Endothelial cell of umbilical vein (primary cell): ENCODE results near the gene ENDOG. TPM values are rescaled to one million over a fixed set of nuclear protein-coding genes. Genes with fewer than 3 reads are reported as not detected.

Experiments
- BruUV-seq: library from RNA; stranded (reverse); fragments of 400-500 nt; replicated peaks from 2 replicates; lab custom pipeline; 2021; lab: Mats Ljungman, UMichigan
- CTCF ChIA-PET: fragments of 300-600, 350-600 bp; sonication (Branson Sonifier 250); formaldehyde crosslinking; loops from one replicate; lab custom pipeline; 2021; ENCODE audit warnings: antibody characterized with exemption, inconsistent platforms; lab: Charles Lee
- POLR2A ChIA-PET: fragments of 300-600, 350-600 bp; sonication (Branson Sonifier 250); formaldehyde crosslinking; loops from one replicate; lab custom pipeline; 2021; ENCODE audit warnings: antibody characterized with exemption, inconsistent platforms; lab: Charles Lee
- DNase-seq: peaks from one replicate; pipeline ENCODE4 v3.0.0-alpha.2; 2011; ENCODE audit warnings: low read depth, low spot score
- FAIRE-seq: peaks from 2 replicates; lab custom pipeline; 2011; peaks lifted over from hg19 to GRCh38; lab: Jason Lieb, UNC
- H2AFZ ChIP-seq: 2 replicates; pipeline ENCODE4 v1.6.0; 2012; ENCODE audit warnings: low read depth, low read length, control low read depth, inconsistent platforms
- H3K27ac ChIP-seq: 2 replicates; pipeline ENCODE4 v1.5.1; 2011; ENCODE audit warnings: low read depth, mild to moderate bottlenecking, control low read depth, low read length, moderate library complexity; ENCODE audit not compliant: insufficient read depth
- H3K27me3 ChIP-seq, 2 experiments: 2 replicates each; pipeline versions ENCODE4 v1.6.0 to v1.6.1; 2011; ENCODE audit warnings: low read length in 2 of 2, mixed read lengths in 1 of 2; ENCODE audit not compliant: control insufficient read depth in 2 of 2, insufficient read depth in 2 of 2
- H3K36me3 ChIP-seq, 2 experiments: 2 replicates in 1 of 2; 3 replicates in 1 of 2; pipeline ENCODE4 v1.5.1; 2011; ENCODE audit warnings: low read length in 2 of 2, mild to moderate bottlenecking in 1 of 2, moderate library complexity in 1 of 2; ENCODE audit not compliant: control insufficient read depth in 2 of 2, insufficient read depth in 2 of 2; ENCODE audit errors: extremely low read depth in 1 of 2
- H3K4me1 ChIP-seq: 3 replicates; pipeline ENCODE4 v1.5.1; 2011; ENCODE audit warnings: mild to moderate bottlenecking, low read length; ENCODE audit not compliant: control insufficient read depth, insufficient read depth; ENCODE audit errors: extremely low read depth
- H3K4me2 ChIP-seq: 2 replicates; pipeline ENCODE4 v1.6.1; 2011; ENCODE audit warnings: low read length, control low read depth, mixed read lengths; ENCODE audit not compliant: insufficient read depth
- H3K4me3 ChIP-seq, 3 experiments: fragments of 200-600 bp in 1 of 3; sonication (generic), shearing (Covaris generic) in 1 of 3; replicated peaks in 1 of 3; 2 replicates each; pipeline ENCODE4 v1.5.1; 2011 to 2016; ENCODE audit warnings: control low read depth in 3 of 3, low read length in 3 of 3, mild to moderate bottlenecking in 2 of 3, inconsistent platforms in 1 of 3, low read depth in 1 of 3, moderate library complexity in 1 of 3; ENCODE audit not compliant: insufficient read depth in 1 of 3
- H3K79me2 ChIP-seq: 2 replicates; pipeline ENCODE4 v1.6.0; 2012; ENCODE audit warnings: low read length, inconsistent platforms; ENCODE audit not compliant: control insufficient read depth, insufficient read depth
- H3K9ac ChIP-seq: replicated peaks from 2 replicates; pipeline ENCODE3; 2011; ENCODE audit warnings: low read length, control low read depth; ENCODE audit not compliant: insufficient read depth; ENCODE audit errors: extremely low read depth
- H3K9me1 ChIP-seq: replicated peaks from 3 replicates; pipeline ENCODE4 v1.6.0; 2011; ENCODE audit warnings: mild to moderate bottlenecking, low read length; ENCODE audit not compliant: control insufficient read depth, insufficient read depth; ENCODE audit errors: extremely low read depth
- H3K9me3 ChIP-seq: replicated peaks from 2 replicates; pipeline ENCODE4 v1.5.1; 2012; ENCODE audit warnings: low read length, inconsistent platforms; ENCODE audit not compliant: control insufficient read depth, insufficient read depth
- H4K20me1 ChIP-seq: replicated peaks from 2 replicates; pipeline ENCODE3; 2011; ENCODE audit warnings: mild to moderate bottlenecking, low read length; ENCODE audit not compliant: control insufficient read depth, insufficient read depth; ENCODE audit errors: extremely low read depth
- CTCF ChIP-seq, 2 donors: IDR thresholded peaks; 1 replicate in 1 of 2; 2 replicates in 1 of 2; pipeline ENCODE4 v1.5.1; 2011; ENCODE audit warnings: low read length in 2 of 2, mild to moderate bottlenecking in 2 of 2, moderate library complexity in 2 of 2, control low read depth in 1 of 2, inconsistent platforms in 1 of 2, low read depth in 1 of 2; ENCODE audit not compliant: insufficient read depth in 1 of 2; ENCODE audit errors: extremely low read depth in 1 of 2
- EZH2 ChIP-seq: IDR thresholded peaks from 2 replicates; pipeline ENCODE4 v1.6.1; 2012; ENCODE audit warnings: borderline replicate concordance, low read depth, mild to moderate bottlenecking, moderate library complexity, low read length, inconsistent platforms; ENCODE audit not compliant: severe bottlenecking
- FOS ChIP-seq: IDR thresholded peaks from 2 replicates; pipeline ENCODE4 v1.6.1; 2011; ENCODE audit warnings: mild to moderate bottlenecking, low read length, moderate library complexity, borderline replicate concordance; ENCODE audit not compliant: insufficient read depth
- GATA2 ChIP-seq: IDR thresholded peaks from 2 replicates; pipeline ENCODE4 v1.7.0; 2011; ENCODE audit warnings: low read depth, mild to moderate bottlenecking, moderate library complexity, mixed read lengths, low read length; ENCODE audit not compliant: insufficient read length, insufficient read depth
- JUN ChIP-seq: IDR thresholded peaks from 2 replicates; pipeline ENCODE4 v1.6.1; 2011; ENCODE audit warnings: borderline replicate concordance, low read depth; ENCODE audit not compliant: insufficient read length, insufficient read depth
- MAX ChIP-seq: IDR thresholded peaks from 2 replicates; pipeline ENCODE4 v1.6.1; 2011; ENCODE audit not compliant: insufficient read depth, insufficient read length
- MYC ChIP-seq: IDR thresholded peaks from one replicate; pipeline ENCODE4 v1.6.1; 2011; ENCODE audit warnings: mild to moderate bottlenecking, low read depth, low read length
- POLR2A ChIP-seq: IDR thresholded peaks from 2 replicates; pipeline ENCODE4 v1.6.1; 2012; ENCODE audit warnings: low read depth, mild to moderate bottlenecking, control low read depth, low read length
- POLR2AphosphoS5 ChIP-seq: IDR thresholded peaks from 2 replicates; pipeline ENCODE4 v1.6.1; 2012; ENCODE audit warnings: low read depth, mild to moderate bottlenecking, control low read depth, low read length, moderate library complexity; ENCODE audit not compliant: insufficient read depth
- dilution Hi-C: fragments of 300-500 bp; cut with MboI; formaldehyde crosslinking; loops from one replicate; pipeline ENCODE4 v1.15.0; 2019; ENCODE audit warnings: low sequenced_read_pairs; ENCODE audit not compliant: extremely low pct_ligation_motif_present
- intact Hi-C: fragments of 100-400 bp; cut with micrococcal nuclease; formaldehyde crosslinking; loops from one replicate; pipeline ENCODE4 v1.10.0; 2022
- polyA plus RNA-seq, 4 experiments: library from polyadenylated mRNA; depleted of rRNA in 3 of 4; stranded (reverse) in 3 of 4; unstranded in 1 of 4; fragments of >200 nt; gene quantifications; 2 replicates each; pipeline versions ENCODE4 v1.2.1 to v1.2.3, GENCODE V29; 2011 to 2012; ENCODE audit warnings: missing spikeins in 1 of 4
- total RNA-seq: library from RNA; stranded (reverse); gene quantifications from 2 replicates; pipeline ENCODE4 v1.2.3, GENCODE V29; 2021

Gene ENDOG
- total and polyA plus RNA-seq, 2 donors (not counting 3 experiments of a cell fraction or from before 2014, with no cell fraction given), result 18.0 to 21.1 TPM

- CTCF ChIA-PET, result no interaction called here
These were observed 15.8 kb upstream of the ENDOG start for GRCh38 chr9:128802482-128802881.

More at GRCh38 chr9:128802482-128802881, 15.8 kb upstream of the ENDOG start:
- H4K20me1 ChIP-seq, result no peaks in the 10 kb centered on the region
- BruUV-seq, result no TSS peak
- H3K79me2 ChIP-seq, result no peaks in the 10 kb centered on the region
- POLR2A ChIA-PET, result no interaction called here
- no peak for TF ChIP-seq MYC
- no peak for TF ChIP-seq MAX
- TF ChIP-seq EZH2, result no peak
- no peak for TF ChIP-seq POLR2AphosphoS5
- TF ChIP-seq CTCF (IDR thresholded peaks at IDR 0.05; ENCODE audit: extremely low read depth in 1 of 2, insufficient read depth in 1 of 2, low read depth in 1 of 2, low read length in 2 of 2), result no peak
- TF ChIP-seq FOS, result no peak
- TF ChIP-seq POLR2A, result no peak
- TF ChIP-seq JUN, result no peak
- no peak for TF ChIP-seq GATA2
- dilution Hi-C loops (no loop called here), intact Hi-C loops (no loop called here)
- H3K4me3 ChIP-seq, result no peak overlapping the region
- no peak for DNase-seq
- no peaks in the 10 kb centered on the region for H3K4me1 ChIP-seq
- H3K9me1 ChIP-seq, result no peaks in the 10 kb centered on the region
- H3K36me3 ChIP-seq, result peaks cover 16 to 50% of the 10 kb centered on the region in 2 experiments
- H3K27ac ChIP-seq, result no peak overlapping the region
- H3K27me3 ChIP-seq, result no peaks in the 10 kb centered on the region
- FAIRE-seq, result no peak
- H3K4me2 ChIP-seq, result no peak overlapping the region
- no peaks in the 10 kb centered on the region for H3K9me3 ChIP-seq
- H2AFZ ChIP-seq, result no peak overlapping the region
- H3K9ac ChIP-seq, result no peak overlapping the region
